GM21529 (cell line): ENCODE results near the gene UGT1A9.
"Not testable (repeated sequence)": the region's sequence is repeated elsewhere in the genome, so short reads cannot be mapped to it uniquely, and the experiment has no call there.

Experiments
- ATAC-seq: cut with Tn5 transposase; IDR thresholded peaks from one replicate; pipeline ENCODE4 v1.9.1; 2021; ENCODE audit not compliant: unreplicated experiment

The UGT1A9 gene

GRCh38 chr2:233671290-233672161, at the start of gene UGT1A9:
Gene UGT1A9 (plus strand): TSS chr2:233671898. CDS start chr2:233671935, 37 bp downstream.
- no peak for ATAC-seq

- no peak for ATAC-seq
These were observed 44.2 kb upstream of the UGT1A9 start for GRCh38 chr2:233627331-233628025.

- ATAC-seq: not testable (repeated sequence)
These were observed 35.4 kb upstream of the UGT1A9 start, which contains the start of gene UGT1A10 for GRCh38 chr2:233636306-233636705. Gene UGT1A10 (plus strand): TSS chr2:233636448. CDS start chr2:233636523, 75 bp downstream.

- ATAC-seq: no peak
These were observed 32.9 kb upstream of the UGT1A9 start for GRCh38 chr2:233638836-233639235.

- no peak for ATAC-seq
These were observed 31.8 kb upstream of the UGT1A9 start for GRCh38 chr2:233639860-233640259.

- ATAC-seq: no peak
These were observed 28.6 kb upstream of the UGT1A9 start for GRCh38 chr2:233643128-233643527.

- not testable (repeated sequence) for ATAC-seq
These were observed 25.7 kb upstream of the UGT1A9 start for GRCh38 chr2:233646033-233646432.

- no peak for ATAC-seq
These were observed 20.7 kb upstream of the UGT1A9 start for GRCh38 chr2:233650981-233651380.

- no peak for ATAC-seq
These were observed 20.3 kb upstream of the UGT1A9 start for GRCh38 chr2:233651430-233651829.

GRCh38 chr2:233654501-233654900, 17.2 kb upstream of the UGT1A9 start:
- ATAC-seq: no peak

- no peak for ATAC-seq
These were observed 16.7 kb upstream of the UGT1A9 start for GRCh38 chr2:233655043-233655442.

- not testable (repeated sequence) for ATAC-seq
These were observed 15.8 kb upstream of the UGT1A9 start for GRCh38 chr2:233655943-233656342.

GRCh38 chr2:233656443-233656842, 15.3 kb upstream of the UGT1A9 start:
- no peak for ATAC-seq

- no peak for ATAC-seq
These were observed 13.1 kb upstream of the UGT1A9 start for GRCh38 chr2:233658610-233659009.

GRCh38 chr2:233663911-233664310, 7.8 kb upstream of the UGT1A9 start:
- no peak for ATAC-seq

GRCh38 chr2:233668605-233669260, 3.0 kb upstream of the UGT1A9 start:
- ATAC-seq: no peak

- no peak for ATAC-seq
These were observed 1.2 kb downstream of the UGT1A9 start for GRCh38 chr2:233672886-233673285.

GRCh38 chr2:233673896-233674295, 2.2 kb downstream of the UGT1A9 start:
- ATAC-seq: no peak

- ATAC-seq: no peak
These were observed 2.6 kb downstream of the UGT1A9 start for GRCh38 chr2:233674314-233674713.

- no peak for ATAC-seq
These were observed 3.3 kb downstream of the UGT1A9 start for GRCh38 chr2:233674995-233675394.

- ATAC-seq: no peak
These were observed 4.3 kb downstream of the UGT1A9 start for GRCh38 chr2:233676046-233676445.
